Measurements from ENCODE around the gene MTHFD1. TPM values are rescaled to one million over a fixed set of nuclear protein-coding genes. Genes with fewer than 3 reads are reported as not detected.
A peak's percentile ranks its signal among the peaks of the same experiment; 100 is the strongest.

MTHFD1 gene
- total RNA-seq, 1 experiment from 2014 or later, result 226 TPM

GRCh38 chr14:64387232-64387781, 846 bp upstream of the MTHFD1 start (continued):
- TF ChIP-seq AR (CRISPR knock-in tag; IDR thresholded peaks at IDR 0.05) (no peak), ZMAT4 (CRISPR knock-in tag; IDR thresholded peaks at IDR 0.05) (no peak), USF2 (CRISPR knock-in tag; IDR thresholded peaks at IDR 0.05) (no peak), GABPB1 (CRISPR knock-in tag; IDR thresholded peaks at IDR 0.05) (no peak), AFF4 (CRISPR knock-in tag; IDR thresholded peaks at IDR 0.05; ENCODE audit: borderline replicate concordance) (no peak), MAX (CRISPR knock-in tag; IDR thresholded peaks at IDR 0.05) (peak; percentile 50; the same call in 1 of the 2 replicates)

GRCh38 chr14:64388533-64389285, 556 bp downstream of the MTHFD1 start:
- ChIA-PET POLR2A (interaction anchor here (0.6 to 2.2 kb wide), 10 partner anchors 9 to 647 kb away, joined by 3 to 33 read pairs (median 6); partner anchors contain the start of genes HSPA2, ZBTB1 and ZBTB25), CTCF (interaction anchor here (1.2 to 2.9 kb wide), 3 partner anchors 15 to 45 kb away, joined by 3 to 19 read pairs (median 18); no protein-coding TSS in a partner anchor)
- Mint-ChIP-seq H3K36me3 (peaks cover 13% of the 10 kb centered on the region), H3K9me3 (0 out of 2 replicates have a peak, but pooled peaks cover 3% of the 10 kb centered on the region), H3K4me1 (peaks cover 48% of the 10 kb centered on the region), H3K27me3 (ENCODE audit: low read depth) (peaks cover 4% of the 10 kb centered on the region), H3K27ac (peak overlapping the region; percentile 100), H3K4me3 (peak overlapping the region; percentile 88)
- DNase-seq (ENCODE audit: low spot score) (peak; percentile 26), ATAC-seq (no peak; the same call in 1 of the 2 replicates)
- no peak for TF ChIP-seq NFATC4 (CRISPR knock-in tag; IDR thresholded peaks at IDR 0.05)
- no peak for TF ChIP-seq PREB (CRISPR knock-in tag; IDR thresholded peaks at IDR 0.05; ENCODE audit: borderline replicate concordance)
- no peak for TF ChIP-seq ZMAT4 (CRISPR knock-in tag; IDR thresholded peaks at IDR 0.05)
- no peak for TF ChIP-seq SMAD3 (CRISPR knock-in tag; IDR thresholded peaks at IDR 0.05; ENCODE audit: borderline replicate concordance)
- peak; percentile 1 for TF ChIP-seq ZNF232 (CRISPR knock-in tag; IDR thresholded peaks at IDR 0.05)
- no peak for TF ChIP-seq ZNF263 (CRISPR knock-in tag; IDR thresholded peaks at IDR 0.05; ENCODE audit: low read depth)
- no peak for TF ChIP-seq USF2 (CRISPR knock-in tag; IDR thresholded peaks at IDR 0.05)
- TF ChIP-seq ZNF416 (CRISPR knock-in tag; IDR thresholded peaks at IDR 0.05), result 0 out of 2 replicates have a peak, but pooled peaks have one; percentile 17
- TF ChIP-seq ZNF425 (CRISPR knock-in tag; conservative IDR thresholded peaks at IDR 0.05), result no peak
- TF ChIP-seq ARID4B (CRISPR knock-in tag; IDR thresholded peaks at IDR 0.05; ENCODE audit: borderline replicate concordance), result no peak
